ENCODE results near the gene GRIK2. TPM values are rescaled to one million over a fixed set of nuclear protein-coding genes. Genes with fewer than 3 reads are reported as not detected.

GRIK2 gene
- total RNA-seq, 4 donors from 2014 or later: 1.4 to 51.9 (median 9.6) TPM

DNA sequence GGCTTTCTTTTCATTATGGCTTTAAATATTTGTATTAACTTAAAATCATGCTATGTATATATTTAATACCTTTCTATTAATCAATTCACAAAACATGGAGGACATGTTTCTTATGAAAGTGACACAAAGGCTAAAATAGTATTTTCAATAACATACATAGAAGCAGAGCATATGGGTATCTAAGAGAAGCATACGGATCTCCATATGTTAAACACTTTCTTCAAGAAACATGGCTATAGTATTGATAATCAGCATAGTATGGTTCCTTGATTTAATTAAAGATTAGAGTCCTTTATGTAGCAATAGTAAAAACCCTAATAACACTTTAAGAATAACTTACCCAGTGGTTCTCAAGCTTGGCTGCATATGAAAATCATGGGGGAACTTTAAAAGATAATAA is 58.5 kb downstream of the GRIK2 start:
- Histone ChIP-seq H3K27me3 (no peaks in the 10 kb centered on the region), H3K9me3 (no peaks in the 10 kb centered on the region), H3K4me3 (replicated peaks in 1 of 3) (no peak overlapping the region), H3K27ac (no peak overlapping the region), H3K4me1 (peaks cover 0 to 7% of the 10 kb centered on the region in 2 donors), H3K36me3 (no peaks in the 10 kb centered on the region)
- no peak for TF ChIP-seq POLR2A (IDR thresholded peaks at IDR 0.05)
- TF ChIP-seq, protein P1, sequence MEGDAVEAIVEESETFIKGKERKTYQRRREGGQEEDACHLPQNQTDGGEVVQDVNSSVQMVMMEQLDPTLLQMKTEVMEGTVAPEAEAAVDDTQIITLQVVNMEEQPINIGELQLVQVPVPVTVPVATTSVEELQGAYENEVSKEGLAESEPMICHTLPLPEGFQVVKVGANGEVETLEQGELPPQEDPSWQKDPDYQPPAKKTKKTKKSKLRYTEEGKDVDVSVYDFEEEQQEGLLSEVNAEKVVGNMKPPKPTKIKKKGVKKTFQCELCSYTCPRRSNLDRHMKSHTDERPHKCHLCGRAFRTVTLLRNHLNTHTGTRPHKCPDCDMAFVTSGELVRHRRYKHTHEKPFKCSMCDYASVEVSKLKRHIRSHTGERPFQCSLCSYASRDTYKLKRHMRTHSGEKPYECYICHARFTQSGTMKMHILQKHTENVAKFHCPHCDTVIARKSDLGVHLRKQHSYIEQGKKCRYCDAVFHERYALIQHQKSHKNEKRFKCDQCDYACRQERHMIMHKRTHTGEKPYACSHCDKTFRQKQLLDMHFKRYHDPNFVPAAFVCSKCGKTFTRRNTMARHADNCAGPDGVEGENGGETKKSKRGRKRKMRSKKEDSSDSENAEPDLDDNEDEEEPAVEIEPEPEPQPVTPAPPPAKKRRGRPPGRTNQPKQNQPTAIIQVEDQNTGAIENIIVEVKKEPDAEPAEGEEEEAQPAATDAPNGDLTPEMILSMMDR (IDR thresholded peaks at IDR 0.05): no peak
- 89 to 93% methylated on average over 1 of the region's 1 CpG for WGBS, 2 donors
- intact Hi-C loops (cut with DNase I): no loop called here
- DNase-seq: no peak

DNA sequence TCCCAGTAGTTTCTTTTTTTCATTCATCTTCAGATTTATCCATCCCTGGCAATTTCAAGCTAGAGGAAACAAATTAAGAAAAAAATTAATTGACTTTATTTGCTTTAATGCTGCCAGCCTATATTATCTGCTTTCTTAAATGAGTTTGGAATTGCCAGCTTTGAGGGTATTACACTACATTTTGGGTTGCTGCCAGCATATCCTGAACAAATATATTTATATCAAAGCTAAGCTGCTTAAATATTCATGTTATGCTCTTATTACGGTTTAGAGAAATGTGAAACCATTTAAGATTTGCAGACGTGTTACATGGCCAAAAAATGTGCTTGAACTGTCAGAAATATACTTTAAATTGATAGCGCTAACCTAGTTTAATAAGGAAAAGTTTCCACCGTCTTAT is 59.7 kb downstream of the GRIK2 start:
- no peak for TF ChIP-seq POLR2A (IDR thresholded peaks at IDR 0.05)
- TF ChIP-seq, protein P1 (IDR thresholded peaks at IDR 0.05): no peak
- Histone ChIP-seq H3K4me3 (replicated peaks in 1 of 3) (no peak overlapping the region), H3K27me3 (no peaks in the 10 kb centered on the region), H3K27ac (no peak overlapping the region), H3K4me1 (peaks cover 0 to 7% of the 10 kb centered on the region in 2 donors), H3K36me3 (no peaks in the 10 kb centered on the region), H3K9me3 (no peaks in the 10 kb centered on the region)
- WGBS, 2 donors: 78 to 82% methylated on average over 4 of the region's 4 CpGs
- intact Hi-C loops (cut with DNase I): no loop called here
- no peak for DNase-seq

DNA sequence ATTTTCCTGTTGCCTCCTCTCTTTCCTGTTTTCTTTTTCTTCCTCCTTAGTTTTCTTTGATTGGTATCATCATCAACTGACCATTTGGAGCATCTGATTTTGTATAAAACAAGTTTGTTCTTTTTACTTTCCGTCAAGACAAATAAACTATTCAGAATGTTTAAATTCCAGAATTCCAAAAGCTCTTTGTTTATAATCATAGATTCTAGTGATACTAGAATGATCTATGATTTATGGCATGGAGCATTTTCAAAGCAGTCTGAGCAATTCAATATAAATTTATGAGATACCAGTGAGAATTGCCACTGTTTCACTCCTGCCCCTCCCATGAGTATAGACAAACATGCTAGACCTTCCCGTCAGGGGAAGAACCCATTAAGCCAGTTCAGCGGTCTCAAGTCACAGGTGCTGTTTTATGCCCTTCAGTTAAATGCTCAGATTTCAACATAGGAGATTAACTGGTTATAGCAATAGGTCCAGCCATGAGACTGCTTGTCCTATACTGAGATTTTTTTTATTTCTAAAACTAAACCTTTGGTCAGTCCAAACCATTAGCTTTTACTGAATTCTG is 60.7 kb downstream of the GRIK2 start:
- intact Hi-C loops (cut with DNase I): no loop called here
- H3K27ac ChIP-seq: no peak overlapping the region
- no peaks in the 10 kb centered on the region for H3K27me3 ChIP-seq
- TF ChIP-seq, protein P1 (IDR thresholded peaks at IDR 0.05): no peak
- no peak for TF ChIP-seq POLR2A (IDR thresholded peaks at IDR 0.05)
- H3K4me3 ChIP-seq (replicated peaks in 1 of 3): no peak overlapping the region
- H3K36me3 ChIP-seq: no peaks in the 10 kb centered on the region
- DNase-seq: no peak
- 73 to 76% methylated on average over 3 of the region's 3 CpGs for WGBS, 2 donors
- peaks cover 0 to 7% of the 10 kb centered on the region in 2 donors for H3K4me1 ChIP-seq
- H3K9me3 ChIP-seq: no peaks in the 10 kb centered on the region

DNA sequence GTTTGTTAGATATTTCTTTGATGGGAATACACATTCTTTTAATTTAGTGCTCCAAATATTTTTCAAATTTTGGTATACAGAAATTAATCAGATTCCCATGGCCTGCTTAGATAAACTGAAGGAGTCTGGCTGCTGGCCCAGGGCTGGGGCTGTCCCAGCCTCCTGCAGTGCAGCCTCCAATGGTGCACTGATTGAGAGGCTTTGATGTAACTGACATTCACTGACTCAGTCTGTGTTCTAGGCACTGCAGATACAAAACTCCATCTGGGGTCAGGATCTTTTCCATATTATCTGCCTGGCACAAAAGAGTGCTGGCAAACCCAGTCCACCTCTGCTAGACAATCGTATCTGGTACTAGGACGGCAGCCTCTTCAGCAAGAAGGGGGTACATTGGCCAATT is 64.8 kb downstream of the GRIK2 start:
- intact Hi-C loops (cut with DNase I): no loop called here
- Histone ChIP-seq H3K36me3 (no peaks in the 10 kb centered on the region), H3K9me3 (no peaks in the 10 kb centered on the region), H3K4me3 (replicated peaks in 1 of 3) (no peak overlapping the region), H3K27me3 (no peaks in the 10 kb centered on the region), H3K4me1 (no peaks in the 10 kb centered on the region), H3K27ac (no peak overlapping the region)
- WGBS, 2 donors: 96 to 97% methylated on average over 2 of the region's 2 CpGs
- no peak for DNase-seq
- TF ChIP-seq, protein P1 (IDR thresholded peaks at IDR 0.05): no peak
- no peak for TF ChIP-seq POLR2A (IDR thresholded peaks at IDR 0.05)

DNA sequence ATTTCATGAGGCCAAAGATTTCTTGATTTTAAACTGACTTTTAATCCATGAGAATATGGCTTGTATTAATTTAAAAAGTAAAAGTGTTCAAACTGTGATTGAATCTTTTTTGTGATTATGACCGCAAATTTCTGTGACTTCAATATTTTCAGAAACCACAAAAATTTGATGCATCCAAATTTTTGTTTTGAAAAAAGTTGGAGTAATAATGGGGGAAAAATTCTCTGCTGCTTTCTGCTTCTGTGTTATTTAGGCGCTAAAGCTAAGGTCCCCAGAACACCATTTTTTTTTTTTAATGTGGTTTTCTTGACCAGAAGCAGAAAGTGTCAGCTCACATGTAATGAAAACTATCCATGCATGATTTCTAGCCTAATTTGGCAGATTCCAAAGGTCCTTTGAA is 65.3 kb downstream of the GRIK2 start:
- no peaks in the 10 kb centered on the region for H3K27me3 ChIP-seq
- intact Hi-C loops (cut with DNase I): no loop called here
- 94 to 95% methylated on average over 2 of the region's 2 CpGs for WGBS, 2 donors

More for the DNA sequence above, 65.3 kb downstream of the GRIK2 start:
- TF ChIP-seq POLR2A (IDR thresholded peaks at IDR 0.05): no peak
- TF ChIP-seq, protein P1 (IDR thresholded peaks at IDR 0.05): no peak
- no peaks in the 10 kb centered on the region for H3K36me3 ChIP-seq
- no peak for DNase-seq
- no peak overlapping the region for H3K4me3 ChIP-seq (replicated peaks in 1 of 3)
- no peaks in the 10 kb centered on the region for H3K4me1 ChIP-seq
- H3K9me3 ChIP-seq: no peaks in the 10 kb centered on the region
- no peak overlapping the region for H3K27ac ChIP-seq

Data from thyroid gland (tissue), 4 donors.